Measurements from ENCODE around the gene KCTD16.

Gene KCTD16

DNA sequence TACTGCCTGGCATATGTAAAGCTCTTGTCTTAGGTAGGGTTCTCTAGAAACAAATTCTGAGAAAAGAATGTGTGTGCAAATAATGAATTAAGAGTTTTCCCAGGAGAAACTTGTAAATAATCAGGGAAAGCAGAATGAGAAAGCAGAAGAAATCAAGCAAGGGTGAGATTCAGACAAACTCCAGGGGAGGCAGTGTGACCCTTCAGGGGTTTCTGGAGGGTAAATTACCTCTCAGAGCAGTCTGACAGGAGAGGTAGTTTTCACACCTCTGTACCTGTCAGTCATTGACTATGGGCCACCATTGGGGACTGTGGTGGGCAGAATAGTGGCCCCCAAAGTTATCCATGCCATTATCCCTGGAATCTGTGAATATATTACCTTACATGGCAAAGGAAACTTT lies 124.6 kb downstream of the KCTD16 start:
- DNase-seq = no peak

GRCh38 chr5:144297081-144297480 lies 126.4 kb downstream of the KCTD16 start:
- DNase-seq = no peak

DNA sequence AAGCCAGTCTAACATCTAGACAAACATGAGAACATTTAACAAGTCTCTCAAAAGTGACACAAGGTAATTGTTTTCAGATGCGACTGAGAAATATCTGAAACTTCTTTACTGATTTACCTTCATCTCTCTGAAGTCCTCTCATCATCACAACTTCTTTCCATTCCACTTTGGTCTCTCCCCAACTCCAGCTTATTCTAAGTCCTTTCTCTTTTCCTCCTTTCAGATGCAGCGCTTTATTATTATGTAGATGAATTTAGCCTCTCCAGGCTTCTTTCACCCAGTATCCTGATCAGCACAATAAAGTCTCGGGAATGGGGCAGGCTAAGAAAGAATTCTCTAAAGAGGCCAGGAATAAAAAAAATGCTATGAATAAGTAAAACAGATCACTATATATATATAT lies 128.0 kb downstream of the KCTD16 start:
- DNase-seq = no peak

DNA sequence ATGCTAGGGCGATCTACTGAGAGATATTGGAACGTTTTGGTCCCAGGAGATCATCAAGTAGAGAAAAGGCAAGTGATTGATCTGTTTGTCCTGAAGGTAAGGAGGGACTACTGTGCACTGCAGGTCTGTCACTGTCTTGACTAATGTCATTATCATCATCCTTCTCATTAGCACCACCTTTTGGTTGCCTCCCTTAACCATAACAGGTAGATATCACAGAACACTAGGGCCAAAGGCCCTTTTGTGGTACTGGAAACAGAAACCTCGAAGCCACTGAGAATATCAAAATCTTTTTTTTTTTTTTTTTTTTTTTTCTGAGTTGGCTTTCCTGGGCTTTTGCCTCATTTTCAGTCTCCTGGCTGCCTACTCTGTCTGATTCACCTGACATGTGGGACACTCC lies 134.0 kb downstream of the KCTD16 start:
- no peak for DNase-seq

GRCh38 chr5:144307736-144308135 lies 137.1 kb downstream of the KCTD16 start:
- DNase-seq = no peak

DNA sequence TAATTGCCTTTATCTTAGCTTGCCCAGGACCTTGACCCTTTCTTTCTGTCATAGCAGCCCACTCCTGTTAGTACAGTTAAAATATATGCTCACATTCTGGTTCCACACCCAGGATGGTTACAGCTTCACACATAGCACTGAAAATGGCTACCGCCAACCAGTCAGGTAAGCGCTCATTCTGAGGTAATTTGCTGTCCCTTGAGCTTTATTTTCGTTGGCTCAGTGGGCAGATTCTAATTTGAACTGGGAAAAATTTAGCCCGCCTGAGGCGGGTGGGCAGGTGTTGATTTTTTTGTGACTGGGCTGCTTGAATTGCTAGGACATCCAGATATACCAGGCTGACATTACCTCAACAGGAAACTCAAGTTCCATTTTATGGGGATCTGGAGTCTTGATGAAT lies 137.5 kb downstream of the KCTD16 start:
- no peak for DNase-seq

DNA sequence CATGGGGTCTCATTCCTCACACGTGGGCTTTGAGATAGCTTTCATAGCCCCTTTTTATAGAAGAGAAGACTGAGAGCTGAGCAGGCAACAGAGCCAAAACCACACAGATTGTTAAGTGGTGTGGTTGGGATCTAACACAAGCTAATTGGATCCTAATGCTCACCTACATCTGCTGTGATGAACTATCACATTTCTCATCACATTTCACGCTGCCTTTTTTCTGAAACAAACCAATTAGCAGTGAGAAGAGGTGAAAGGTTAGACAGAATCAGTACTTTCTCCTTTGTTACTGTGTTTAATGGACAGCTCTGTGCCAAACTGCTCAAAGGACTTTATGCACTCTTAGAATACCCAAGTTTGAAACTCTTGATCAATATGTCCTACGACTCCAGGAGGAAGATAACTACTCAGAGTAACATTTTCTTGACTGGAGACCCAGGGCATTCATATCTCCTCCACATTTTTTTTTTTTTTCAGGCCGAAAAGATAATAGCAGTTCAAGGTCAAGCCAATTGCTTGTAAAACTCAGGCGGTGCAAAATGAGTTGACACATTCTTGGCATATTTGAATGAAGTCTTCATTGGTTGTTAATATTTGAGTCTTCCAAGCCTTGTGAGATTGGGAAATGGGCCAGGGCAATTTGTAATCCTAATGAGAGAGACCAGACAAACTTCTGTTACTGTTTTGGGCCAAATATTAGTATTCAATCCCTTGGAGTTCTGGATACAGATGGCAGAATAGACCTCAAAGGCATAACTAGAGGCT lies 138.4 kb downstream of the KCTD16 start:
- DNase-seq = no peak

DNA sequence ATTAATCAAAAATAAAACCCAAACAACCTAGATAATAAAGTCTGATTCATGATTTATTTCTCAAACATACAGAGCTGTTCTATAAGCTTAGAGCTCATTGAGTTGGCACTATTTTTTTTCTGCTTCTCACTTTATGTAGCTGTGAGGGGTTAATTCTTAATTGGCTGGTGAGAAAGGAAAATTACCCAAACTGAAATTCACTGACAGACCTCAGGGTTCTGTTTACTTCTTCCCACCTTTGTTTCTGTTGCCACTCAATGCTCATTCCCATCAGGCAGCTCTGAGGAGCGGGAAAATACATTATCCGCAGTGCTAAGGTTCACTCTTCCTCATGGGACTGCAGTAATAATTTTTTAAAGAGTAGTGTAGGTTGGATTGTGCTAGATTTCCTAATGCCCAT lies 139.9 kb downstream of the KCTD16 start:
- DNase-seq = no peak

- no peak for DNase-seq
These were observed 142.6 kb downstream of the KCTD16 start for GRCh38 chr5:144313147-144313726.

- DNase-seq = no peak
These were observed 144.4 kb downstream of the KCTD16 start for GRCh38 chr5:144315026-144315425.

DNA sequence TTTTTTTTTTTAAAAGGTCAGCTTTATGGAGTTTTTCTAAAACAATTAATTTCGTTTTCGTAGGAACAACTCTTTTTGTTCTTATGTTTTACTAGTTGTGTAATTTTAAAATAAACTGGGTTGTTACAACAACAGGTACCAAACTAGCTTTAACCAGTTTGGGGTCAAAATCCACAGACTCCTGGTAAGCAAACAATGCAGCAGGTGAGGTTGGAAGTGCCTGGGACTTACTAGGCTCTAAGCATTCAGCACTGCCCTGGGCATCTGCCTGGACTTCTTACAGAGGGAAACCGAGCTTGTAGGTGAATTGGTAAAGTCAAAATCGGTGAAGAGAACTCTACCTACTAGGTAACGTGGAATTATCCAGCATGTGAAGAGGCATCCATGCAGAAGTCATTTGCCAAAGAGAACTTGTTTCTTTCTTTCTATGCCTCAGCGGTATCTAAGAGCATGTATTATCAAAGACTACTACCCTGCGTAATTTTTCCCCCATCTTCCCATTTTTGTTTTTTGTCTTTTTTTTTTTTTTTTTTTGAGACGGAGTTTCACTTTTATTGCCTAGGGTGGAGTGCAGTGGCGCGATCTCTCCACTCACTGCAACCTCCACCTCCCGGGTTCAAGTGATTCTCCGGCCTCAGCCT lies 145.4 kb downstream of the KCTD16 start:
- DNase-seq = no peak

DNA sequence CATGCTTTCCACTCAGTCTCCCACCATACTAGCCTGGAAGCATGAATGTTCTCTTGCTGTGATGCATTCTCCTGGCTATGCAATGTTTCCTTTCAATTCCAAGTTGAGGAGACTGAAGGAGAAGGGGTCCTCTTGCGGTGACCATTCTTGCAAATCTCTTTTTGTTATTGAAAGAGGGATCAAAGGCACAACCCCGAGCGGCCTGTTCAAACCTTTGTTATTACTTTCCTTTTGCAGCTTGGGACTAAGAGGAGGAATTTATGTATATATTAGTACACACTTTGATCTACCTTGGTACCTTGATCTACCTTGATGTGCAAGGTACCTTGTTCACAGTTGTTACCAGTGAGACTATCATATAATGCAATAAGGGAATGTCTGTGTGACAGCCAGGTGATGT lies 147.3 kb downstream of the KCTD16 start:
- no peak for DNase-seq

DNA sequence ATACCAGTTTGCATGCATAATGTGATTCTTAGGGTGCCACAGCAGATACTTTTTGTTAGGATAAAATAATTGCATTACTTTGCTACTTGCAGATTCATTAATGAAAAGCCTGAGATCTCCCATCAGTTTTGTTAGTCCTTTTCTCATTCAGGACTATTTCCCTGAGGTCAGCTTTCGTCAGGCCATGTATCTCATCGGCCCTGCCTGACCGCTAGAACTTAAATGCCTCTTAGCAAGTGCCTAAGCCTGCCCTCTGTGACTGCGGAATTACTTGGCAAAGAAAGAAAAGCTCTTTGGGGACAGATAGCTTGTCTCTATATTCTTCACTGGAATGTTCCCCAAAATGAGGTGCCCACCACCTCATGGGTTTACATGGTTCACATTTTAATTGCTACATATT lies 147.8 kb downstream of the KCTD16 start:
- DNase-seq = no peak

DNA sequence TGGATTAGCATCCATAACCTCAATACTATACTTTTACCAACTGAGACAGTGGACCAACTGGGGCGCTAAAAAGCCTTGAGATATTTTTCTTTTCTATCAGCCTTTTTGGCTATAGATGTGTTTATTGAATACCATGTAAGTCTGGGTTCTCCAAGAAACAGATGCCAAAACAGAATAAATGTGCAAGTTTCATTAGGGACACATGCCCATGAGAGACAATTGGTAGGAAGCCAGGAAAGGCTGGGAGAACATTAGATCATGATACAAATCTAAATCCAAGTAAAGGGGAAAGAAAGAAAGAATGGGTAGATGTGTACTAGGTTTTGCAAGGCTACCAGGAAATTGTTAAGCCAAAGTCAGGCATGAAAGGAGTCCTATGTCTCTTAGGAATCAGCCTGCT lies 152.5 kb downstream of the KCTD16 start:
- no peak for DNase-seq

DNA sequence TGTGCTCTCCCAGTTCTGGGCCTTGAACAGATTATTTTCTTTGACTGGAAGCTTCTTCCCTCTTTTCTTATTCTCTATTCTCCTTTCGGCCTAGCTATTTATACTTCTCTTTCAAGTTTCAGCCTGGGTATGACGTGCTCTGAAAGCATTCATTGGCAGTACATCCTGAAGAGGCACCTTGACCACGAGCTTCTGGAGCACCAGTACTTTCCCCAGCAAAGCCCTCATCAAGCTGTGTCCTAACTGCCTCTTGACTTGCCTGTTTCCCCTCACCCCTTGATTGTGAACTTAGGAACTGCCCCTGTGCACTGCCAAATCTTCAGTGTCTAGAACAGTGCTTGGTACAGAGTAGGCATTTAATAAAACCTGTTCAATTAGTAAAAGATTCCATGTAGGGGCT lies 154.9 kb downstream of the KCTD16 start:
- DNase-seq = no peak

DNA sequence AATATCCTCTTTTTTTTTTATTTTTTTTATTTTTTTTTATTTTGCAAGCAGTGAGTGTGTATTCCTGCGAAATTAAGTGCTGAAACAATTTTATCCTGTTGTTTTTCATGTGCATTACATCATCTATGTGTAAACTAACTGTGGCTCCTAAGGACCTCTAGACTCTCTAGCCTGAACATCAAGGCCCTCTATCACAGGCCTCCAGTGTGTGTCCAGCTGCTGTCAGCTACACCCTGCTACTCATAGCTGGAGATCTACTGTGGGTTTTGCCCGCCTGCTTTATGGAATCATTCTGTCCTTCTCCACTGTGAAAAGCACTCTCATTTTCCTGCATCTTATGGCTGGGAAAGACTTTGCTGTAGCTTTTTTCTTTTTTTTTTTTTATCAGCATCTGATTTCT lies 157.8 kb downstream of the KCTD16 start:
- no peak for DNase-seq

DNA sequence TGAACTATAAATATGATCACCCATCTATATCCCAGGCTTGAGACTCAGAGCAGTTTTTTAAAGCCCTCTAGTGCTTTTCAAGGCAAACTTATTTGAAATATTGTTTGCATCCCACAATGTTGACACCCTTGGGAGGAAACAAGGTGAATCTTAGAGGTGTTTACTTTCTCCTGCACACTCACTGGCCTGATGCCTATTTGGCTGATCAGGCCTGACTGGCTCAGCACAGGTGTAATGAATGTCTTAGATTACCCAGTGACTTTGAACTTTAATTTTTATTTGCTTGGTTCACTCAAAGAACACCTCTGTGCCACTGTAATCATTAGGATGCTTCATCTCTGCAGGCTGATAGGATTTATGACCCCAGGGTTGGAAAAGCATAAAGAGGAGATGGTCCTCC lies 158.3 kb downstream of the KCTD16 start:
- no peak for DNase-seq

DNA sequence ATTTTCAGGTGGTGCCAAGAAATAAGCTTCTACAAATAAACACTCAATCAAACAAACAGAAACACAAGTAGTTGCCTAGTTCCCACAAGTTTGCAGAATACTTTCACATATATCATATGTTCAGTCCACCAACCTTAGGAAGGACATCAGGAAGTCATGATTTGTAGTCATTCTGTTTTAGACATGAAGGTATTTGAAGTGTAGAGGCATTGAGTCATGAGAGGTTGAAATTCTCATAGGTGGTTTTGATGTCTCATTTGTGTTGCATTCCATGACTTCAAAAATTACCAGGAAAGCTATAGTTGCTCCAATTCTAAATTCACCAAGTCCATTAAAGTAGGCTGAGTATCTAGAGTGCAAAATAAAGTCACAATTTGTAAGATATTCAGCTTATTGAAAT lies 159.0 kb downstream of the KCTD16 start:
- DNase-seq = no peak

DNA sequence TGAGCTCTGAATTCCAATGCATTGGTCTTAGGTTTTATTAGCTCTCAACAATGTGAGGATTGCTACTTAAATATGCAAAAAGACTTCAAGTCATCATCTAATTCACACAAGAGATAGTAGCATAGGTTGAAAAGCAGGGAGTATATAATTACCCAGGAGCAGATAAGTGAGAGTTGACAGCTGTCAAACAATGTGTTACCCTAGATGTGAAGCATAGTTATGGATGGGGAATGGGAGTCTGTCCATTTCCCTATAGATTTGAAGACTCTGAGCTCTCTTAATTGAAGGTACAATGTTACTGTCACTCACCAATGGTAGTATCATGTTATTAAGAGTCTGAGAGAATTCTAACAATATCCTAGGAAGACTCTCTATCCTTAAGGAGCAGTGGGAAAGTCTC lies 160.7 kb downstream of the KCTD16 start:
- DNase-seq = no peak

DNA sequence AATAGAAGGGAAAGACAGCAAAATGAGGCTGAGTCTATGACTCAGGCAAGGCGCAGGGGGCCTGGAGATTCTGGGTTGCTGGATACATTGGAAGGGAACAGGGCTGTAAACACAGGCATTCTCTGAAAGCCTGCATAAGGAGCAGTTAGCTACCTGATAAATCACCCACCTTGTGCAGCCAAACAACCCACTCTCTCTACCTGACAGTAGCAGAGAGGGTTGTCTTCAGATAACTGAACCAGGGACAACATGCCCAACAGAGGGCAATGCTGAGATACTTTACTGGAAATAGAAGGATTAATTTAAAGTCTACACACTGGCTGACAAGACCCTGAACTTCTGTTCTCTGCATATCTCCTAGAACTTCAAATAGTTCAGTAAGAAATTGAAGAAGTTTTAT lies 161.6 kb downstream of the KCTD16 start:
- no peak for DNase-seq

DNA sequence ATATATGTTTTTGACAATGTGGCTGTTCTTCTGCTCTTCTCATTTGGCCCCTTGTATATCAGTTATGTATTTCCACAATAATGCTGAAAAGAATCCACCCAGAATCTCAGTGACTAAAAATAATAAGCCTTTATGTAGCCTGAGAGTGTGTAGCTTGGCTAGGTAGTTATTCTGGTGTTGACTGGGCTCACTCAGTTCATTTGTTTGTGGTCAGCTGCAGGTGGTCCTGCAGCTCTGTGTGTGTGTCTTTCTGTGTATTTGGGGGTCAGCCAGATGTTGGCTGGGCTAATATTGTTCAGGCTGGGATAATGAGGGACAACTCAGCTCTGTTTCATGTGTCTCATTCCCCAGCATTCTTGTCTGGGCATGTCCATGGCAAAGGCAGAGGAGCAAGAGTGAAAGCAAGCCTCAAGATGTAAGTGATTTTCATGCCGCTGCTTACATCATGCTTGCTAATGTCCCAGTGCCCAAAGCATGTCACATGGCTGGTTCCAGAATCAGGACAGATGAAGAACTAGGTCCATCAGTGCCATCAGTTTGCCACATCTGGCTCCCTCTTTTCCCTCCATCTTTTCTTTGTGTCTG lies 162.8 kb downstream of the KCTD16 start:
- no peak for DNase-seq

- DNase-seq = no peak
These were observed 164.9 kb downstream of the KCTD16 start for GRCh38 chr5:144335561-144335960.

- no peak for DNase-seq
These were observed 165.7 kb downstream of the KCTD16 start for GRCh38 chr5:144336191-144336961.
